Prostate gland (tissue), 2 donors: Measurements from ENCODE around the gene HMGB2. TPM values are rescaled to one million over a fixed set of nuclear protein-coding genes. Genes with fewer than 3 reads are reported as not detected.

Experiments
- DNase-seq: peaks from one replicate; pipeline ENCODE4 v3.0.0-alpha.2; 2019; ENCODE audit warnings: low spot score
- H3K27ac ChIP-seq, 2 donors: fragments of 200-600 bp; sonication (generic); 2 replicates each; pipeline ENCODE4 v1.5.1; 2017 to 2019
- H3K27me3 ChIP-seq: fragments of 200-600 bp; sonication (generic); replicated peaks from 2 replicates; pipeline ENCODE4 v1.5.1; 2019; ENCODE audit not compliant: insufficient read depth
- H3K36me3 ChIP-seq, 2 donors: fragments of 200-600 bp; sonication (generic); 1 replicate in 1 of 2; 2 replicates in 1 of 2; pipeline versions ENCODE4 v1.5.1 to v1.8.1; 2017 to 2019
- H3K4me1 ChIP-seq: fragments of 200-600 bp; sonication (generic); replicated peaks from 2 replicates; pipeline ENCODE4 v1.5.1; 2019
- H3K4me3 ChIP-seq, 2 donors: fragments of 200-600 bp; sonication (generic); 2 replicates each; pipeline ENCODE4 v1.5.1; 2017 to 2019
- H3K9me3 ChIP-seq: fragments of 200-600 bp; sonication (generic); 2 replicates; pipeline ENCODE4 v1.5.1; 2017
- POLR2A ChIP-seq: fragments of 450-650 bp; IDR thresholded peaks from one replicate; pipeline ENCODE4 v1.6.1; 2016; ENCODE audit warnings: antibody characterized with exemption, mild to moderate bottlenecking
- POLR2AphosphoS5 ChIP-seq: sonication (generic); formaldehyde crosslinking; IDR thresholded peaks from one replicate; pipeline ENCODE4 v1.6.1; 2017; ENCODE audit warnings: antibody characterized with exemption
- whole genome bisulfite sequencing: methylation state at CpG from one replicate; pipeline ENCODE4 v1.1.5; 2018; 5-methylcytosine and 5-hydroxymethylcytosine counted together
- intact Hi-C: fragments of 100-400 bp; cut with DNase I; formaldehyde crosslinking; loops from one replicate; pipeline ENCODE4 v1.14.2; 2022
- total RNA-seq, 2 donors: library from RNA; depleted of rRNA; stranded (reverse); fragments of >200 nt; gene quantifications; one replicate each; pipeline ENCODE4 v1.1.0, GENCODE V29; 2016
- TF ChIP-seq, protein P1 (sequence below), 4 experiments: fragments of 200-600 bp in 2 of 4; fragments of 450-650 bp in 2 of 4; sonication (generic) in 2 of 4; IDR thresholded peaks; 1 replicate in 3 of 4; 2 replicates in 1 of 4; pipeline ENCODE4 v1.5.1; 2016 to 2019; ENCODE audit warnings: antibody characterized with exemption in 4 of 4, mild to moderate bottlenecking in 2 of 4, moderate library complexity in 2 of 4

The HMGB2 gene
- total RNA-seq, 2 donors from 2014 or later = 32.2 to 38.0 TPM

- no peak for DNase-seq
- WGBS = 94% methylated on average over 2 of the region's 2 CpGs
- TF ChIP-seq, protein P1, sequence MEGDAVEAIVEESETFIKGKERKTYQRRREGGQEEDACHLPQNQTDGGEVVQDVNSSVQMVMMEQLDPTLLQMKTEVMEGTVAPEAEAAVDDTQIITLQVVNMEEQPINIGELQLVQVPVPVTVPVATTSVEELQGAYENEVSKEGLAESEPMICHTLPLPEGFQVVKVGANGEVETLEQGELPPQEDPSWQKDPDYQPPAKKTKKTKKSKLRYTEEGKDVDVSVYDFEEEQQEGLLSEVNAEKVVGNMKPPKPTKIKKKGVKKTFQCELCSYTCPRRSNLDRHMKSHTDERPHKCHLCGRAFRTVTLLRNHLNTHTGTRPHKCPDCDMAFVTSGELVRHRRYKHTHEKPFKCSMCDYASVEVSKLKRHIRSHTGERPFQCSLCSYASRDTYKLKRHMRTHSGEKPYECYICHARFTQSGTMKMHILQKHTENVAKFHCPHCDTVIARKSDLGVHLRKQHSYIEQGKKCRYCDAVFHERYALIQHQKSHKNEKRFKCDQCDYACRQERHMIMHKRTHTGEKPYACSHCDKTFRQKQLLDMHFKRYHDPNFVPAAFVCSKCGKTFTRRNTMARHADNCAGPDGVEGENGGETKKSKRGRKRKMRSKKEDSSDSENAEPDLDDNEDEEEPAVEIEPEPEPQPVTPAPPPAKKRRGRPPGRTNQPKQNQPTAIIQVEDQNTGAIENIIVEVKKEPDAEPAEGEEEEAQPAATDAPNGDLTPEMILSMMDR (IDR thresholded peaks at IDR 0.05) = no peak
- TF ChIP-seq POLR2A (no peak), POLR2AphosphoS5 (no peak)
- no peak overlapping the region for H3K4me3 ChIP-seq
- no peaks in the 10 kb centered on the region for H3K36me3 ChIP-seq
- intact Hi-C loops = no loop called here
- H3K4me1 ChIP-seq = no peaks in the 10 kb centered on the region
- no peaks in the 10 kb centered on the region for H3K27me3 ChIP-seq
- H3K27ac ChIP-seq = no peak overlapping the region
- no peaks in the 10 kb centered on the region for H3K9me3 ChIP-seq
Measured at GRCh38 chr4:173374588-173374987, 40.4 kb upstream of the HMGB2 start.

DNA sequence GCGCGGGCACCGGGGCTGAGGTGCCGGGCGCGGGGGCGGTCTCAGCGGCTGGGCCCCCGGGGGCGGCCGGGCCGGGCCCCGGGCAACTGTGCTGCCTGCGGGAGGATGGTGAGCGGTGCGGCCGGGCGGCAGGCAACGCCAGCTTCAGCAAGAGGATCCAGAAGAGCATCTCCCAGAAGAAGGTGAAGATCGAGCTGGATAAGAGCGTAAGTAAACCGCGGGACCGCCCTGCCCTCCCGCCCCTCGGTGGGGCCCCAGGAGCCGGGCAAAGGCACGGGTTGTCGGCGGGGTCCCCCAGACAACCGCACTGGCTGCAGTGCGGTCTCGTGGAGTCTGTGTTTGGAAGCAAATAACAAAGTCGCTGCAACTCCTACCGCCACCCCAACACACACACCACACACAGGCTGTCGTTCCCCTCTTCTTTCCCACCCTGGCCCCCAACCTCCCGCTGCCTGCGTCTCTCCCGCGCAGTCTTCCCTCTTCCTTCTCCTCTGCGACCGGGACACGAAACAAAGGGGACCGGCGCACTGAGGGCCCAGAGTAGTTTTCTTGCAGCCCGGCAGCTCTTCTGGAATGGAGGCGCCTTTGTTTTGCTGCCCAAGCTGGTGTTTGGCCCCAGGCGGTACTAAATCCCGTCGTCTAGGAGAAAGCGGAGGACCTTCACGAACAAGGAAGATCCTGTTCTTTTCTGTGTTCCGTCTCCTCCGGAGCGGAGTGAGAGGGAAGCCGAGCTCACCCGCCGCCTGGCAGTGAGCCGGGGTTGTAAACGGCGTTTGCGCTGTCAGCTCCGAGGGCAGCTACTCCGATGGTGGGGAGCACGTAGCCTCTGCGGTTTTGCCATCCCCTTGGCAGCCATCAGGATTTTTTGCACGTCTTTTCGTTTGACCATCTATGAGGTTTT, 37.4 kb upstream of the HMGB2 start:
- Histone ChIP-seq H3K36me3 (no peaks in the 10 kb centered on the region), H3K27ac (peak overlapping the region; percentile 88 to 97), H3K27me3 (no peaks in the 10 kb centered on the region), H3K9me3 (no peaks in the 10 kb centered on the region), H3K4me3 (peak overlapping the region; percentile 81 to 92), H3K4me1 (no peaks in the 10 kb centered on the region)
- WGBS = under 1% methylated on average over 57 of the region's 68 CpGs
- peak; percentile 71 for DNase-seq
- intact Hi-C loops = no loop called here
- TF ChIP-seq POLR2AphosphoS5 (peak; percentile 74), POLR2A (peak; percentile 36)
- TF ChIP-seq, protein P1 (IDR thresholded peaks at IDR 0.05) = no peak

DNA sequence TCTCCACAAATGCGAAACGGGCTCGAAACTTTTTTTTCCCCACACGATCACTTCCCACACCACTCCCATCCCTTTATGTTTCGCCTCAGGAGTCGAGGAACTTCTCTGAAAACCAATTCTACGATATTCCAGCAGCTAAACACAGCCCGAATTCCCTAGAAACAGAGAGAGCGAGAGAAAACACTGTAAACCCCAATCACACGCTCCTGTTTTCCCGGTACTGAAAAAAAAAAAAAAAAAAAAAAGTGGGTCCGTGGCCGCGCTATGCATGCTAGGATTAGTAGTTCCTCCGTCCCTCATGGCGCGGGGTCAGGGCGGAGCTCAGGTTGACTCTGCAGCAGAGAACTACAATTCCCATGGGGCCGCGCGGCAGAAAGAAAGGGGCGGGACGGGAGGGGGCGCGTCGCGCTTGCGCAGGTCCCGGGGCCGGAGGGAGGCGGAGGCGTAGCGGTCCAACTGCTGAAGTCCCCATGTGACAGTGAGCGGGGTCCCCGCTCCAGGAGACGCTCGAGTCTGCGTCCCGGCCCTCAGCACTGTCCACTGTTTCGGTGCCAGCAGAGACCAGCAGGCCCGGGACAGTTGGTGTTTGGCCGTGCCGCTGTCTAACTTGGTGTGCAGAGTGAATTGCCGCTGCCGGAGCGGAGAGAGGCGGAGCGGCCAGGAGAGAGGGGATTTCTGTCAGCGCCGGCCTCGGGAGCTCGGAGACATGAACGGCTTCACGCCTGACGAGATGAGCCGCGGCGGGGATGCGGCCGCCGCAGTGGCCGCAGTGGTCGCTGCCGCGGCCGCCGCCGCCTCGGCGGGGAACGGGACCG, 36.5 kb upstream of the HMGB2 start, which contains the start of gene SAP30:
TSS of gene SAP30 (plus strand) at position 478 of the 815 bp plus-strand sequence. CDS start at position 707, 229 bp downstream.
- Histone ChIP-seq H3K27ac (peak within 1 kb of the TSS; percentile 94 to 97), H3K36me3 (no peaks in the 10 kb centered on the region), H3K4me1 (no peaks in the 10 kb centered on the region), H3K27me3 (no peaks in the 10 kb centered on the region), H3K4me3 (peak within 1 kb of the TSS; percentile 81 to 92), H3K9me3 (no peaks in the 10 kb centered on the region)
- intact Hi-C loops = loop anchor here (1.0 kb wide), 1 partner anchor 36 kb away; the partner anchor contains the start of gene HMGB2
- peak; percentile 98 for DNase-seq
- peak; percentile 95 for TF ChIP-seq POLR2AphosphoS5
- TF ChIP-seq POLR2A = peak; percentile 99
- TF ChIP-seq, protein P1 (IDR thresholded peaks at IDR 0.05) = peak in 1 of 4 experiments; percentile 17
- under 1% methylated on average over 58 of the region's 72 CpGs for WGBS

DNA sequence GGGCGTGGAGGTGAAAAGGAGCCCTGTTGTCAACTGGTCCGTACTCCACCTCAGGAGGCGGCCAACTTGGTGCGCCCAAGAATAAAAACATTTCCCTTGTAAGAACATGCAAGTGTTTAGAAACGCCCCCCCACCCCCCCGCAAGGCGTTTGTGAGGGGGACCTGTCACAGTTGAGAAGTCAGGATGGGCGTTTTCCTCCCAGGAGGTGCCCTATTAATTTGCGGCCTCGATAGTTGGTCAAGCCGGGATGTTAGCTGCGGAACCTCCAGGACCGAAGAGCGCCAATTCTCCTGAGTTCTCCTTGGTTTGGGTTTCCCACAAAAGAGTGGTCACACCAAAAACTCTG, 35.9 kb upstream of the HMGB2 start:
- no peak for DNase-seq
- Histone ChIP-seq H3K4me3 (peak overlapping the region; percentile 81 to 92), H3K9me3 (no peaks in the 10 kb centered on the region), H3K27me3 (no peaks in the 10 kb centered on the region), H3K27ac (peak overlapping the region; percentile 94 to 97), H3K36me3 (no peaks in the 10 kb centered on the region), H3K4me1 (no peaks in the 10 kb centered on the region)
- WGBS = 1% methylated on average over 14 of the region's 14 CpGs
- TF ChIP-seq, protein P1 (IDR thresholded peaks at IDR 0.05) = no peak
- TF ChIP-seq POLR2A = no peak
- TF ChIP-seq POLR2AphosphoS5 = no peak
- intact Hi-C loops = loop anchor here (1.0 kb wide), 1 partner anchor 36 kb away; the partner anchor contains the start of gene HMGB2
